GM21381 (cell line): Measurements from ENCODE around the gene IL12RB1.

ENCODE experiments used
- ATAC-seq: cut with Tn5 transposase; IDR thresholded peaks from one replicate; pipeline ENCODE4 v1.9.1; 2021; ENCODE audit warnings: mild to moderate bottlenecking, moderate library complexity; ENCODE audit not compliant: unreplicated experiment

The IL12RB1 gene

DNA sequence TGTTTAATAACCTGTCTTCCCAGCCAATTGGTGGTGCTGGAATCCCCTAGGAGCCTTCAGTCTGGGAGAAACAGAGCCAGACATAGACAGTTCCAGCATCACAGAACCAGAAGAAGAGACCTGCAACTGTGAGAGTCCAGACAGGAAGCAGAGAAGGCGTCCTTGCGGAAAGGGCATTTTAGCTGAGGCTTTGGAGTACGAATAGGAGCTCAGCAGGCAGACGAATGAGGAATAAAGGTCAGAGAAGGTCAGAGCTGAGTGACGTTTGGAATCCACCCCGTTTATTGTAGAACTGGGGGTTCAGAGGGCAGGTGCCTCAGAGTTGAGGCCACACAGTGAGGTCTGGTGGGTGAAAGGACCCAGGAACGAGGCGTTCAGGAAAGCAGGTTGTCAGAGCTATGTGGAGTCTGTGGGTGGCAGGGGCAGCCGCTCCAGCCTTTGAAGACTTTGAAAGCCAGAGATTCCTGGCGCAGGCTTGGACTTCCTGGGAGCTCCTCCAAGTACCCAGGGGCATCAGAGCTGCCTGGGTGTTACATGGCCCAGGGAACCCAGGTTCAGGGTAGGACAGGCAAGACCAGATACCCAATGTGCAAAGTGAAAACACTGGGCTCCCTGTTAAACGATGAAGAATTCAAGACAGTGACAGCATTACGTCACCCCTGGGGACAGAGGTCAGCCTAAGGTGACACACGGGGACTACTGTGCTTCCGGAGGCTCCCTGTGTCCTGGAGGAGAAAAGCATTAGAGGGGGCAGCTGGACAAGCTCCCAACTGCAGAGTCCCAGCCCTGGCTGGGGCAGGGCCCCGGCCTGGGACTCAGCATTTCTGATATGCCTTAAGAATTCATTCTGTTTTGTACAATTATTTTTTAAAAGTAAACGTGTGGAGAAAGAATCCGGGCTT is 73.3 kb downstream of the IL12RB1 start:
- ATAC-seq: no peak

DNA sequence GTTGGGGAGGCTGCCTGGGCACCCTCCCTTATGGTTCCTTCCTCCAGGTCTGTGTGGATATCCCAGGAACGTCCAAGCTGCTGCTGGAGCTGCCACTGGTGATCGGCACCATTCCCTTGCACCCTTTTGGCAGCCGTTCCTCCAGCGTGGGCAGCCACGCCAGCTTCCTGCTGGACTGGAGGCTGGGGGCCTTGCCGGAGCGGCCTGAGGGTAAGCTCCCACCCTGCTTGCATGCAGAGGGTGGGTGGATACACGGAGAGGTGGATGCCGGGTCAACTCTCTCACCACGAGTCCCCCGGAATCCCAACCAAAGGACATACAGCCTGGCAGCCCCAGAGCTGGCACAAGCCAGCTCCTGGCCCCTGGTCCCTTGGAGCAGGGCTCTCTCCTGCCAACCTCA is 76.6 kb downstream of the IL12RB1 start:
- ATAC-seq: no peak

DNA sequence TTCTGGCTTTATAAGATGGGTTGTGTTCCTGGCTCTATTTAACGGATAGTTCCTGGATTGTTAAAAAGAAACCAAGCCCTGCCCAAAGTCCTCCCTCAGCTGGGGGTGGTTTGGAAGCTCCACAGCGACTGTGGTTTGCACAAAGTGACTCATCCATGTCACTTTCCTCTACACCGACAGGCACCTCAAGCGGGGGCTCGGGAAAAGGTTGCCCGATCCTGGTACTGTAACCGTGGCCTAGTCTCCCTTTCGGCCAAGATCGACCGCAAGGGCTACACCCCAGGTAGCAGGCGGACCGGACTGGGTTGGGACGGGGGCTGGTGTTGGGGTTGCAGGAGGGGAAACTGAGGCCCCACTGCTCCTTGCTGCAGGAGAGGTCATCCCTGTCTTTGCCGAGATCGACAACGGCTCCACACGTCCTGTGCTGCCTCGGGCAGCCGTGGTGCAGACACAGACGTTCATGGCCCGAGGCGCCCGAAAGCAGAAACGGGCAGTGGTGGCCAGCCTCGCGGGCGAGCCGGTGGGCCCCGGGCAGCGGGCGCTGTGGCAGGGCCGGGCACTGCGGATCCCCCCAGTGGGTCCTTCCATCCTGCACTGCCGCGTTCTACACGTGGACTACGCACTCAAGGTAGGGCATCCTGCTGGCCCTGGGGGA is 77.2 kb downstream of the IL12RB1 start:
- ATAC-seq: no peak
